Umbilical cord (tissue), 2 donors: ENCODE measurements around the gene SYK. TPM values are rescaled to one million over a fixed set of nuclear protein-coding genes. Genes with fewer than 3 reads are reported as not detected.

ENCODE experiments used
- DNase-seq: peaks from one replicate; pipeline ENCODE4 v3.0.0-alpha.2; 2015; ENCODE audit warnings: low spot score
- total RNA-seq: library from RNA; depleted of rRNA; stranded (reverse); fragments of >200 nt; gene quantifications from one replicate; pipeline ENCODE4 v1.2.3, GENCODE V29; 2014; ENCODE audit warnings: low replicate concordance; ENCODE audit not compliant: insufficient read depth

SYK gene
- total RNA-seq, 1 donor from 2014 or later, result 9.6 TPM

DNA sequence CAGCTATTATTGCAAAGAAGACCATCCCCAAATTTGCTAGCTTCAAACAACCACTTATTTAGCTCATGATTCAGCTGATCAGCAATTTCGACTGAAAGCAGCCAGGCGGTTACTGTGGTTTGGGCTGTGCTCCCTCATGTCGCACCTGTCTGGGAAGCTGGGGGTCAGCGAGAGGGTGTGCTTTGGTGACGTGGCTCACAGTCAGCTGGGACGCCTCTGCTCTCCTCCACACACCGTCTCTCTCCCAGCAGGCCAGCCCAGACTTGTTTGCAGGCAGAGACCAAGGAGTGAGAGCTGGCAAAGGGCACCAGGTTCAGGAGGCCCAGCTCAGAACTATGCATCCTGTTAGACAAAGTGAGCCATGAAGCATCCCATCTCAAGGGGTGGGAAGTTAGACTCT, 140.9 kb downstream of the SYK start:
- peak; percentile 79 for DNase-seq

DNA sequence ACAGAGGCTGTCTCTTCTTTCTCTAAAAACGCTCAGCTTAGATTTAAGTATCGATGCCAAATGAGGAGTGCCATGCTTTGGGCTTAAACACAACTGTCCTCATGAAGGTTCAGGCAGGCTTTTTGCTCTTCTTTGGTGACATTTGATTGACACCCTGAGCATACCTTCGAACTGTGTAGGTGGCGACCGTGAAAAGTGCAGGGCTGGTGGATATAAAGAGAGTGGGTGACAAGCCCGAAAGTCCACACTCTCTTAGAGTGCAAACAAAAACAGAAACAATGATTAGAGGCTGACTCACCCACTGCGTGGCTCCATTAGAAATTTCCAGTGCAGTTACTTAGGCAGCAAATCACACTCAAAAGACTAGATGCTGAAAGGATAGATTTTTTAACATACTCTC, 141.7 kb downstream of the SYK start:
- DNase-seq, result no peak

- DNase-seq, result no peak
Observed at GRCh38 chr9:90945336-90945735, 143.7 kb downstream of the SYK start.

GRCh38 chr9:90946982-90947381, 145.4 kb downstream of the SYK start:
- DNase-seq, result peak; percentile 63

Other genes with a start within 250 kb of the SYK start
- 12.0 TPM for gene DIRAS2, start 159.0 kb upstream of the SYK start, total RNA-seq